HG02938 (cell line): ENCODE measurements around the gene ENPEP.
"Not testable (repeated sequence)": the region's sequence is repeated elsewhere in the genome, so short reads cannot be mapped to it uniquely, and the experiment has no call there.

Source experiments
- ATAC-seq: cut with Tn5 transposase; IDR thresholded peaks from one replicate; pipeline ENCODE4 v1.9.1; 2021; ENCODE audit warnings: mild to moderate bottlenecking, moderate library complexity; ENCODE audit not compliant: unreplicated experiment

ENPEP gene

DNA sequence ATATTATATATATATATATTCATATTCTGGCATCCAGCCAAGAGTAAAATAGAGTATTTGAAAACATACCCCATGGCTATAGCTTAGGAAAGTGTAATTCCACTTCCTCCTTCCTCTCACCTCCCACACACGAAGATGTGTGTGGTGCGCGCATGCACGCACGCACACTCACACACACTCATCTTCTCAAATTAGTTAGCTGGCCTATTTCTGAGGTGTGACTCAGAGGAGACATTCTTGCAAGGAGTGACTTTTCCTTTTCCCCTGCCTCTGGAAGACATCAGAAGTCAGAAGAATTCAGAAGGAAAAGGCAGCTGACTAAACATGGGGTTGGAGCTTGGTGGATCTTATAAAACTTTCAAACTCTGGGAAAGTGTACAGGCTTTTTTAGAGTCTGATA, 8.8 kb downstream of the ENPEP start:
- ATAC-seq: no peak

DNA sequence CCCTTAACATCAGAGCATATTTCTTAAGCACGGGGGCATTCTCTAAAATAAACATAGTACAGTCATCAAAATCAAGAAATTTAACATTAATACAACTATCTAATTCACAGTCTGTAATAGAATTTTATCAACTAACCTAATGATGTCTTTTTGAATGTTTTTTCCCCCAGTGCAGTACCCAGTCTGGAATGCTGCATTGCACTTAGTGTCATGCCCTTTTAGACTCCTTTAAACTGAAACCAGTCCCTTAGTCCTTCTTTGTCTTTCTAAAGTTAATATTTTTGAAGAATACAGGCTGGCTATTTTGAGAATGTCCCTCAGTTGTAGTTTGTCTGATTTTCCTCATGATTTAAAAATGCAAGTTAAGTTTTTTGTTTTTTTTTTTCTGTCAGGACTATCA, 9.5 kb downstream of the ENPEP start:
- no peak for ATAC-seq

GRCh38 chr4:110486256-110486655, 10.3 kb downstream of the ENPEP start:
- no peak for ATAC-seq

DNA sequence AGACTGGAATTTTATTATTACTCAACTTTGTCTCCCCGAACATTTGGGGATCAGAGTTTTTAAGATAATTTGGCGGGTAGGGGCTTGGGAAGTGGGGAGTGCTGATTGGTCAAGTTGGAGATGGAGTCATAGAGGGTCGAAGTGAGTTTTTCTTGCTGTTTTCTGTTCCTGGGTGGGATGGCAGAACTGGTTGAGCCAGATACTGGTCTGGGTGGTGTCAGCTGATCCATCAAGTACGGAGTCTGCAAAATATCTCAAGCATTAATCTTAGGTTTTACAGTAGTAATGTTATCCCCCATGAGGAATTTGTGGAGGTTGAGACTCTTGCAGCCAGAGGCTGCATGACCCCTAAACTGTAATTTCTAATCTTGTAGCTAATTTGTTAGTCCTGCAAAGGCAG, 10.9 kb downstream of the ENPEP start:
- ATAC-seq: not testable (repeated sequence)

GRCh38 chr4:110487873-110488272, 11.9 kb downstream of the ENPEP start:
- no peak for ATAC-seq

- ATAC-seq: no peak
These were observed 14.1 kb downstream of the ENPEP start for GRCh38 chr4:110489901-110490508.

GRCh38 chr4:110492522-110492921, 16.6 kb downstream of the ENPEP start:
- ATAC-seq: no peak

GRCh38 chr4:110493520-110493919, 17.6 kb downstream of the ENPEP start:
- ATAC-seq: no peak

DNA sequence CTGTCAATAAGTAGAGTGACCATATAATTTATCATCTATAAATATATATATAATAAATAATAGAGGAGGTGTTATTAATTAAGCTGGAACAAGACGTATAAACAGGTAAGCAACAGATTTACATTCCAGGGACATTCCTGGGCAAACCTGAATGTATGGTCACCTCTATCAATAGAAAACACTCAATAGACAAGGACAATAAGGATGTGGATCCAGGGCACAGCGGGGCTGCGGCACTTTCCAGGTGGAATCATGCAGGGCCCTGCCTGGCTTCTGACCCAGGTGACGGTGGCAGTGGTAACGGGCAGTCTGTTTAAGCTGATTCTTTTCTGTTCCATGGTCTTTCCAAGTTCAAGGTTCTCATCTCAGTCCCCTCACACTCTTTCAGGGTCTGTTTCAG, 22.5 kb downstream of the ENPEP start:
- no peak for ATAC-seq

DNA sequence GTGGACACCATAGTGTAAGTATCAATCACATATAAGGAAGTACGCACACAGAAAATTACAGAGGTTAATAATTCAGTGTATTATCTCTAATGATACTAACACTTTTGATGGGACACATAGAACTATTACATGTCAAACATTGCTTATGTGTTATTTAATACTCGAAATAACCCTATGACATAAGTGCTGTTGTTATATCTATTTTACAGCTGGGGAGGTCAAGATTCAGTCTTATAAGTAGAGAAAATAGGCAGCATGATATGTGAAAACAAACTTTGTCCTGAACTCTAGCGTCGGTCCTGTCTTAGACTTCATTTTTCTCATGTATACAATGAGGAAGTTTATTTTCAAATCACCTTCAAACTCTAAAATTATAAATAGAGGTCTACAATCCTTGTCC, 23.2 kb downstream of the ENPEP start:
- no peak for ATAC-seq

GRCh38 chr4:110501826-110502225, 25.9 kb downstream of the ENPEP start:
- ATAC-seq: no peak

DNA sequence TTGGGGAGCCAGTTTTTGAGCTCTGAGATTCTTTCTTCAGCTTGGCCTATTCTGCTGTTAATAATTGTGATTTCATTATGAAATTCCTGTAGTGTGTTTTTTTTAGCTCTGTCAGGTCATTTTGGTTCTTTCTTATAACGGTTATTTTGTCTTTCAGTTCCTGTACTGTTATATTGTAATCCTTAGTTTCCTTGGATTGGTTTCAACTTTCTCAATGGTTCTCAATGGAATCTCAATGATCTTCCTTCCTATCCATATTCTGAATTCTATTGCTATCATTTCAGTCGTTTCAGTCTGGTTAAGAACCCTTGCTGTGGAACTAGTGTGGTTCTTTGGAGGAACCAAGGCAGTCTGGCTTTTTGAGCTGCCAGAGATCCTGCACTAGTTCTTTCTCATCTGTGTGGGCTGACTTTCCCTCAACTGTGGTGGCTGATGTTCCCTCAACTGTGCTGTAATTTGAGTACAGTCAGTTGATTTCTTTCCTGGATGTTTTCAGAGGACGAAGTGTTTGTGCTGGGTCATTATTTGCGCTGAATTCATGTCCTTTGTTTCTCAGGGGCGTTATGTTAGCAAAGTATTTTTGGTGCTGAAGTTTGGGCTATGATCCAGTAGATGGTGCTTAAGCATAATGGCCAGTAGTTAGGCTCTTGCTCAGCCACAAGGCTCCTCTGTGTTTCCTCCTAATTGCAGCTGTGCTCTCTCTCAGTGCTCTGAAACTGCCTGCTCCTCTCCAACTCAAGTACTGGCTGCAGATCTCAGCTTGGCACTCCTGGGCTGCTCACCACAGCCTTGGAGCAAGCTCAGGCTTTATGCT, 27.5 kb downstream of the ENPEP start:
- no peak for ATAC-seq

GRCh38 chr4:110504084-110504435, 28.1 kb downstream of the ENPEP start:
- no peak for ATAC-seq

DNA sequence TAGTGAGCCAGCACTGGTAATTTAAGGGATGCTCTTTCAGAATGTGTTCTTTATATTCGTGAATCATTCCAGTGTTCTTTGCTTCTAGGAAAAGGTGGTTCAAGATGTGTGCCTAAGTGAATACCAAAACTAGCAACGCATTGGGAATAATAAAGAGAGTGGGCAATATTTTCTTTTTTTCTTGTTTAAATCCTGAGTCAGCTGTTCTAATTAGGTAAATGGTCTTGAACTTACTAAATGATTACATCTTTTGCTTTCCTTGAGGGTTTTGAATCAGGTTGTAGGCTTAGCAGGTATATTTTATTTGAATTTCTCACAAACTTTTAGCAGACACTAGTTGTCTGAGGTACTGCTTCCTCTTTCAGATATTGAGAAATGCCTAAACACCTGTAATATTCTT, 29.5 kb downstream of the ENPEP start:
- no peak for ATAC-seq

DNA sequence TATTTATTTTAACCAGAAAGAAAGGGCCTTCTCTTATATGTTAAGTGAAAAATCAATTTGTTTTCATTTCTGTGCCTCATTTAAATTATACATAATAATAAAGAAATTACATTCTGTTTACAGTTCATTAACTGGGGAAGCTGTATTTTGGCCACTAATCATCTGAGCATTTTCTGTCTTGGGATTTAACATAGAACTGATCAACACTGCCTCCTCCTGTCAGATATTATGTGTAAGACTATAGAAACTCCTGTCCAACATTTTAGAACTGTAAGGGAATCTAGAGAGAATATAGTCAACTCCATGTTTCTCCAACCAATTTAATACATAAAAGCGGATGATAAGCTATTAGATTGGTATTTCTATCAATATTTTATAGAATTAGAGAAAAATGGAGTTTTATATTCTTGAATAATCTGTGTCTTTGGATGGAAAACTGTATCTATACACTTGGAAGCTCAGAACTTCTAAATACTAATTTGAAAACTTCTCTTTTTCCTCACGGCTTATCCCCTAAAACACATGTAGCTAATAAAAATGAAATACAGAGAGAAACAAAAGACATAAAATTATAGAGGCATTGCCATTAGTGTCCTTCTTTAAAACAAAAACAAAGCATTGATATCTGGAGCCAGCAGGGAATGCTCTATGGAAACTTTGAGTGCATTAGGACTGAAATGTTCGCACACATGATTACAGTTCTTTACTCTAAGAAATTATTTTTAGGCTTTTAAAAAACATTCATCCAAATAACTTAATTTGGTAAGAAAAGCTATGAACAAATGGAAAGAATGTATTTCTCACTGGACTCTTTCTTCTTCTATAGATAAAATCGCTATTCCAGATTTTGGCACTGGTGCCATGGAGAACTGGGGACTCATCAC, 33.1 kb downstream of the ENPEP start:
- no peak for ATAC-seq

DNA sequence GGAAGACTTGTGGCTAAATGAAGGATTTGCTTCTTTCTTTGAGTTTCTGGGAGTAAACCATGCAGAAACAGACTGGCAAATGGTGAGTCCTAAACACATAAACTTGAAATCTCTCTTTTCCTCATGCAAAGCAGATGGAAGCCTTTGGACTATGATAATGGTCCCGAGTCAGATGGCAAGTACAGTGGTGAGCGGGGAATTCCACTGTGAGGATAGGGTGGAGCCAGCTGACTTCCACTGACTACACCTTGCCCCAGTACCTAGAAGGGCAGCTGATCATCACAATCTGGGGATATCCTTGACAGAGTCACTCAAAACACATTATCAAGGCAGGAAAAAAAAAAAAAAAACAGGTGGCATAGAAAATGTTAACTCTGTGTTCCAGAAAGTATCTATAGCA, 34.3 kb downstream of the ENPEP start:
- ATAC-seq: no peak

DNA sequence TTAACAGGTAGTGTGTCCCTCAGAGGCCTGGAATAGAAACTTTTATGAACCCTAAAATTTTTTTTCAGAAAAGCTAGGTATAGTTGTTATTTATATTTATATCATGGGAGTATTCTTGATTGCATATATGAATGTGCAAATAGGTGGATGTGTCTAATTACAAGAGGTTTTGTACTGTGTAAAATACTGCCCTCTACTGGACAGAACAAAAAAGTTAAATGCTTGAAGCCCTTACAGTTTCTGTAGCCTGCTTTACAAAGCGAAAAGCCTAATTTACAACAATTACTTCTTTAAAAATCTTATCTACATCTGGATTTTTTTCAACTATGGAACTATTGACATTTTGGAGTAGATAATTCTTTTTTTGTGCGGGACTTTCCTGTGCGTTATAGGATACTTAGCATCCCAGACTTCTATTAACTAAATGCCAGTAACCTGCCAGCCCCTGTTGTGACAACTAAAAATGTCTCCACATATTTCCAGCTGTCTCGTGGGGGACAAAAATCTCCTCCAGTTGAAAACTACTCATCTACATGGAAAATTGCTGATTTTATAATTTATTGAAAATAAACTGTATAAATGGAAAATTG, 35.1 kb downstream of the ENPEP start:
- ATAC-seq: no peak

DNA sequence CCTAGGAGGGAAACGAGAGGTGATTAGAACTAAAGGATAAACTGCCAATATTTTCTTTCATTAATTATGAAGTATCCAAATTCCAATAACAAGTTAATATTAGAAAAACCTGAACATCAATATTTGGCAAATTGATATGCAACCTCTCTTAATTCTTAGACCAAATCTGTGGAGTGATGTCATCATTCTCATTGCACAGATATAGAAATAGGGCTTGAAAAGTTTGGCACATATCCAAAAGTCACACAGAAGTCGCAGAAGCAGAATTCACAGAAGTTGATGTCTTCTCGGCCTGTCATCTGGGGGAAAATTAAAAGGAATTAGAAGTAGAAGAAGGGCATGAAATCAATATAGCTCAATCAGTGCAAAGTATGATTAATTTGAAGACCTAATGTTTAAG, 36.9 kb downstream of the ENPEP start:
- ATAC-seq: no peak

- ATAC-seq: no peak
These were observed 39.0 kb downstream of the ENPEP start for GRCh38 chr4:110514889-110515479.

GRCh38 chr4:110515676-110516075, 39.7 kb downstream of the ENPEP start:
- no peak for ATAC-seq
